ENCODE measurements around the gene GBGT1. TPM values are rescaled to one million over a fixed set of nuclear protein-coding genes. Genes with fewer than 3 reads are reported as not detected.
A peak's percentile ranks its signal among the peaks of the same experiment; 100 is the strongest.

Gene GBGT1
- total and polyA plus RNA-seq, 5 donors, result 7.4 to 12.8 (median 10.2) TPM

DNA sequence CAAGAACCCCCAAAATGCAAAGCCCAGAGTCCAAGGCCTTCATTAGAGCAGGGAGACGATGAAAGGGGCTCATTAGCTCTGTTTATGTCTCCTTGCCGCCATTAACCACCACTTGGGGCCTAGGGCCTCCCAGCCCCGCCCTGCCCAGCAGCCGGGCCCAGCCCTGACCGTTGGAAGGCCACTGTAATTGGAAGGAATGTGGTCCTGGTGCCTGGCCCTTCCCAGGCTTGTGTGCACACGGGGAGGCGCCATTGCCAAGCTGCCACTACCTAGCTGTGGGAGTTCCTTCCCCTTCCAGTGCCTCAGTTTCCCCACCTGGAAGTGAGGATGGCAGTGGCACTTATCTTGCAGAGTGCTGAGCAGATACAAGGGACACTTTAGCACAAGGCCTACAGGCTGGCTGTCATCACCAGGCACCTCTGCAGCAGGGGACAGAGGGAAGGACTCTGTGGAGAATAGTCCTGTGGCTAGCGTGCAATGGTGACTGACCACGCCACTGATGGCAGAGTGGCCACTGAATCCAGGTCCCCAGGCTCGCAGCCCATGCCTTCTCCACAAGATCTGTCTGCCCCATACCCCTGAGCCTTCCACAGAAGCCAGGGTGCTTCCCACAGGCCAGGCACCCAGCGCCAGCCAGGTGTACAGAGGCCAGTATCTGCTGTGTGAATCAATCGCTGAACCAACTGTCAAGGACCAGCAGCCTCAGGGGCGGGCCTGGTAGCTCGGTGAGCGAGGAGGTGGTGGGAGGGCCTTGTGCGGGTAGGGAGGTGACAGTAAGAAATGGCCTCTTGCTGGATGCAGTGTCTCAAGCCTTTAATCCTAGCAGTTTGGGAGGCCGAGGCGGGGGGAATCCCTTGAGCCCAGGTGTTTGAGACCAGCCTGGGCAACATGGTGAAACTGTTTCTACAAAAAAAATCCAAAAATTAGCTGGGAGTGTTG lies 20.8 kb downstream of the GBGT1 start:
- intact Hi-C loops (cut with DNase I), result loop anchor here in 1 of 4 donors (10.0 kb wide), 1 partner anchor 88 kb away; no protein-coding TSS in a partner anchor
- Histone ChIP-seq H3K9me3 (ENCODE audit: control insufficient read depth, low read length) (no peaks in the 10 kb centered on the region), H3K4me1 (ENCODE audit: control insufficient read depth, insufficient read depth, low read length) (peaks cover 9% of the 10 kb centered on the region), H3K4me3 (ENCODE audit: low read length) (no peak overlapping the region), H3K27me3 (ENCODE audit: control insufficient read depth, insufficient read depth) (no peaks in the 10 kb centered on the region), H3K27ac (ENCODE audit: low read length) (no peak overlapping the region)
- ATAC-seq (no peak), DNase-seq (peak in 1 of 3 donors; percentile 53)
- WGBS, result 67% methylated on average over 18 of the region's 18 CpGs

GRCh38 chr9:133141833-133142595 lies 21.7 kb downstream of the GBGT1 start:
- WGBS, result 49% methylated on average over 16 of the region's 16 CpGs
- Histone ChIP-seq H3K27me3 (ENCODE audit: control insufficient read depth, insufficient read depth) (no peaks in the 10 kb centered on the region), H3K4me1 (ENCODE audit: control insufficient read depth, insufficient read depth, low read length) (peaks cover 9% of the 10 kb centered on the region), H3K27ac (ENCODE audit: low read length) (peak overlapping the region; percentile 1), H3K9me3 (ENCODE audit: control insufficient read depth, low read length) (no peaks in the 10 kb centered on the region), H3K4me3 (ENCODE audit: low read length) (no peak overlapping the region)
- peak; percentile 54 to 90 (median 89) for DNase-seq
- peak; percentile 4 to 34 for ATAC-seq
- intact Hi-C loops (cut with DNase I), result loop anchor here in 1 of 4 donors (10.0 kb wide), 1 partner anchor 87 kb away; no protein-coding TSS in a partner anchor

DNA sequence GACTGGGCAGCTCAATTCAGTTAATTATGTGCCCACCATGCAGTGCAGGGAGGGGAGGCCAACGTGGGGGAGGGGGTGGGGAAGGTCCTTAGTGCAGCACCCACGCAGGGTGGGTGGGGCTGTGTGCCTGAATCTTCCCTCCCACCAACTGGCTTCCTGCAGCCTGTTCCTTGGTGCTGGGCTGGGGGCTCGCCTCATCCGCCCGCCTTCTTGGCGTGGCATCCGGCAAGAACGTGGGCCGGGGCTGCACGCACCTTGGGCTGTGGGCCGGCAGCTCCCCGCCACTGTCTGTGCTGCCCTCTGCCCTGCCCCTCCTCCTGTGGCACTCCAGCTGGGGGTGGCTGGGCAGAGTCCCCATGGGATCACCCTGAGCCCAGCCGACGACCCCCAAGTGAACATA lies 23.1 kb downstream of the GBGT1 start:
- DNase-seq (peak in 1 of 3 donors; percentile 22), ATAC-seq (no peak)
- H3K4me3 ChIP-seq (ENCODE audit: low read length), result no peak overlapping the region
- H3K4me1 ChIP-seq (ENCODE audit: control insufficient read depth, insufficient read depth, low read length), result peaks cover 9% of the 10 kb centered on the region
- 86% methylated on average over 14 of the region's 14 CpGs for WGBS
- no peak overlapping the region for H3K27ac ChIP-seq (ENCODE audit: low read length)
- H3K9me3 ChIP-seq (ENCODE audit: control insufficient read depth, low read length), result no peaks in the 10 kb centered on the region
- intact Hi-C loops (cut with DNase I), result loop anchor here in 1 of 4 donors (10.0 kb wide), 1 partner anchor 86 kb away; no protein-coding TSS in a partner anchor
- no peaks in the 10 kb centered on the region for H3K27me3 ChIP-seq (ENCODE audit: control insufficient read depth, insufficient read depth)

DNA sequence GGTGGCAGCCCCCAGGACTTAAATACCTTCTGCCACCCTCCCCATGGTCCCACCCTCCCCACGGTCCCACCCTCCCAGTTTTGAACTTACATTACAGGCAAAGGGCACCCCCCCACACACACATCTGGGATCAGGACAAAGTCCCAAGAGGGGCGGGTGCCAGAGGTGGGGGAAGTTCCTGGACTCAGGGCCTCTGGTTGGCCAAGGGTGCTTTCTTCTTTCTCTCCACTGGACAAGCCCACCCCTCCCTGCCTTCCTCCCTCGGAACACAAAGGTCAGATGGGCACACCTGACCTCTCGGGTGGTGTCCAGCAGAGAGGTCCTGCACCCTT lies 23.6 kb downstream of the GBGT1 start:
- ATAC-seq (no peak), DNase-seq (peak in 1 of 3 donors; percentile 42)
- Histone ChIP-seq H3K27ac (ENCODE audit: low read length) (no peak overlapping the region), H3K27me3 (ENCODE audit: control insufficient read depth, insufficient read depth) (no peaks in the 10 kb centered on the region), H3K4me3 (ENCODE audit: low read length) (no peak overlapping the region), H3K9me3 (ENCODE audit: control insufficient read depth, low read length) (no peaks in the 10 kb centered on the region), H3K4me1 (ENCODE audit: control insufficient read depth, insufficient read depth, low read length) (peaks cover 12% of the 10 kb centered on the region)
- intact Hi-C loops (cut with DNase I), result loop anchor here in 1 of 4 donors (10.0 kb wide), 1 partner anchor 85 kb away; no protein-coding TSS in a partner anchor
- 91% methylated on average over 4 of the region's 4 CpGs for WGBS

DNA sequence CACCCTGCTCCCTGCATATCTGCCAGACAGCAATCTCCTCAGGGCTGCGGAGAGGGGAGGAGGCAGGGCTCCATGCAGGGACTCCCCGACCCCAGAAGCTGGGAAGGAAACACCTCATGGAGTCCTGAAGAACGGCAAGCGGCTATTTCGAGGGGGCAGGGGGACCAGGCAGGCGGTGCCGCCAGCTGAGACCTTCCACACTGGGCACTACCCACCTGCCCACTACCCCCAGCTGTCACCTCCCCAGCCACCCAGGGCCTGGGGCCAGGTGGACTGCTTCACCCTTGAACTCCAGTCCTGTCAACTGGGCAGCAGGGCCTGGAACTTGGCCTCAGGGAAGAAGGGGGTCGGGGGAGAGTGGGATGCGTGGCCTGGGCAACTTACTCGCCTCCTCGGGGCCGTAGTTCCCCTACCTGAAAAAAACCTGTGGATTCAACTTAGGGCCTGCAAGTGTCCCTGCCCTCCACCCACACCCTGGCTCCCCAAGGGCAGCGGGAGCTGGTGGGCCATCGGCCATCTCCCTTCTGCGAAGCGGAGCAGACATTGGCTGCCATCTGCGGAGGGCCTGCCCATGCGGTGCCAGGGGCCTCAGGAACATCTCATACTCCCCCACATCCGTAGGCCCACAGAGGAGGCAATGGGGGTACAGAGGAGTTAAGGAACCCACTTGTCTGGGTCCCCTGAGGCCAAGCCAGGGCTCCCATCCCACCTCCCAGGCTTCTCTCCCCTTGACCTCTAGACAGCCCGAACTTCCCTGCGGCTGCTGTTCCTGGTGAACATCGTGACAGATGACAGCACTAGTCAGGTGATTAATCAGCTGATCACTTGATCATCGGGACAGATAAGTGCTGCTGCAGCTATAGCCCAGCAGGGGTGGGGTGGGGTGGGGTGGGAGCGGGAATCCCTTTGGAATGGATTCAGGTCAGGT lies 24.2 kb downstream of the GBGT1 start:
- intact Hi-C loops (cut with DNase I), result loop anchor here in 1 of 4 donors (10.0 kb wide), 1 partner anchor 85 kb away; no protein-coding TSS in a partner anchor
- DNase-seq (peak in 1 of 3 donors; percentile 42), ATAC-seq (no peak)
- no peaks in the 10 kb centered on the region for H3K27me3 ChIP-seq (ENCODE audit: control insufficient read depth, insufficient read depth)
- H3K27ac ChIP-seq (ENCODE audit: low read length), result no peak overlapping the region
- peaks cover 19% of the 10 kb centered on the region for H3K4me1 ChIP-seq (ENCODE audit: control insufficient read depth, insufficient read depth, low read length)
- WGBS, result 86% methylated on average over 24 of the region's 24 CpGs
- H3K4me3 ChIP-seq (ENCODE audit: low read length), result no peak overlapping the region
- H3K9me3 ChIP-seq (ENCODE audit: control insufficient read depth, low read length), result no peaks in the 10 kb centered on the region

- 67% methylated on average over 16 of the region's 16 CpGs for WGBS
- H3K4me1 ChIP-seq (ENCODE audit: control insufficient read depth, insufficient read depth, low read length), result peaks cover 27% of the 10 kb centered on the region
- H3K4me3 ChIP-seq (ENCODE audit: low read length), result no peak overlapping the region
- peak overlapping the region; percentile 31 for H3K27ac ChIP-seq (ENCODE audit: low read length)
- H3K9me3 ChIP-seq (ENCODE audit: control insufficient read depth, low read length), result no peaks in the 10 kb centered on the region
- H3K27me3 ChIP-seq (ENCODE audit: control insufficient read depth, insufficient read depth), result no peaks in the 10 kb centered on the region
- ATAC-seq (peak in 1 of 2 donors; percentile 15), DNase-seq (peak; percentile 46 to 83 (median 83))
- intact Hi-C loops (cut with DNase I), result no loop called here
These were observed 26.1 kb downstream of the GBGT1 start for GRCh38 chr9:133137451-133138231.

DNA sequence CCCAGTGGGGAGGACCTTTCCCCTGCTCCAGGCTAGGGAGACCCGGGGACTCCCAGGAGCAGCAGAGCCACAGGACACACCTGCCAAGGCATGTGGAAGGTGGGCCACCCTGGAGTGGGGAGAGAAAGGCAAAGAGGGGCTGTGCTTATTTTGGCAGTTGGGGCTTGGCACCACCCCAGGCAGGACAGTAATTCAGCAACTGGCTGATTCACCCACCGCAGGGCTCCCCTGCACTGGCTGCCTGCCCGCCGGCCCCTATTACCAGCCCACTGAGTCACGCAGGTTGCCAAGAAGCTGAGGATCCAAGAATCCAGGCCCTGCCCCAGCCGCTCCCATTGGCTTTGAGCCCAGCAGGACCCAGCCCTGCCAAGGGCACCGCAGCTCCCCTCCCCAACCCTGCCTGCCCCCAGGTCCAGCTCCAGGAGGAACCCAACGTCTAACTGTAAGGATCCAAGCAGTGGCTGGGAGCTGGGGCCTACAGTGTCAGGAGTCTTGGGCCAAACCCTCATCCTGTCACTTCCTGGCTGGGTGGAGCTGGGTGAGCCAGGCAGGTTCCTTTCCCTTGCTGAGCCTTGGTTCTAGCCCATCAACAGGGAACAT lies 28.5 kb downstream of the GBGT1 start:
- Histone ChIP-seq H3K4me1 (ENCODE audit: control insufficient read depth, insufficient read depth, low read length) (peaks cover 27% of the 10 kb centered on the region), H3K27ac (ENCODE audit: low read length) (peak overlapping the region; percentile 99), H3K4me3 (ENCODE audit: low read length) (no peak overlapping the region), H3K9me3 (ENCODE audit: control insufficient read depth, low read length) (no peaks in the 10 kb centered on the region), H3K27me3 (ENCODE audit: control insufficient read depth, insufficient read depth) (no peaks in the 10 kb centered on the region)
- ATAC-seq (peak; percentile 8 to 29), DNase-seq (peak; percentile 66 to 88 (median 82))
- WGBS, result 24% methylated on average over 8 of the region's 8 CpGs
- intact Hi-C loops (cut with DNase I), result no loop called here

- no peak overlapping the region for H3K4me3 ChIP-seq (ENCODE audit: low read length)
- WGBS, result 59% methylated on average over 11 of the region's 11 CpGs
- DNase-seq, result peak in 1 of 3 donors; percentile 13
- H3K27me3 ChIP-seq (ENCODE audit: control insufficient read depth, insufficient read depth), result no peaks in the 10 kb centered on the region
- no peak for ATAC-seq
- no peaks in the 10 kb centered on the region for H3K9me3 ChIP-seq (ENCODE audit: control insufficient read depth, low read length)
- intact Hi-C loops (cut with DNase I), result no loop called here
- peak overlapping the region; percentile 99 for H3K27ac ChIP-seq (ENCODE audit: low read length)
- H3K4me1 ChIP-seq (ENCODE audit: control insufficient read depth, insufficient read depth, low read length), result peaks cover 27% of the 10 kb centered on the region
These were observed 29.1 kb downstream of the GBGT1 start for GRCh38 chr9:133134388-133135145.

All from right cardiac atrium (tissue), 5 donors.